Glomerular endothelial cell (primary cell): Measurements from ENCODE around the gene LIMA1. TPM values are rescaled to one million over a fixed set of nuclear protein-coding genes. Genes with fewer than 3 reads are reported as not detected.
"Not testable (repeated sequence)": the region's sequence is repeated elsewhere in the genome, so short reads cannot be mapped to it uniquely, and the experiment has no call there.

Experiments
- DNase-seq: peaks from one replicate; pipeline ENCODE4 v3.0.0-alpha.2; 2011; ENCODE audit warnings: low read depth, low spot score; ENCODE audit errors: extremely low read depth
- total RNA-seq: library from RNA; depleted of rRNA; stranded (reverse); fragments of >200 nt; gene quantifications from 2 replicates; pipeline ENCODE4 v1.2.3, GENCODE V29; 2015

LIMA1 gene
- total RNA-seq, 1 donor from 2014 or later: 85.5 TPM

GRCh38 chr12:50290692-50291091 is 7.4 kb upstream of the LIMA1 start:
- not testable (repeated sequence) for DNase-seq

- no peak for DNase-seq
These were observed 4.0 kb upstream of the LIMA1 start for GRCh38 chr12:50287271-50287670.

- DNase-seq: no peak
These were observed 1.9 kb upstream of the LIMA1 start for GRCh38 chr12:50285253-50285652.

- no peak for DNase-seq
These were observed 545 bp downstream of the LIMA1 start for GRCh38 chr12:50282721-50283228.

- DNase-seq: no peak
These were observed 3.8 kb downstream of the LIMA1 start for GRCh38 chr12:50279501-50279900.

- DNase-seq: no peak
These were observed 6.2 kb downstream of the LIMA1 start for GRCh38 chr12:50276912-50277671.

GRCh38 chr12:50276068-50276467 is 7.3 kb downstream of the LIMA1 start:
- no peak for DNase-seq

- DNase-seq: no peak
These were observed 7.8 kb downstream of the LIMA1 start for GRCh38 chr12:50275556-50275955.

GRCh38 chr12:50275127-50275526 is 8.2 kb downstream of the LIMA1 start:
- DNase-seq: not testable (repeated sequence)

GRCh38 chr12:50271724-50272247 is 11.5 kb downstream of the LIMA1 start:
- no peak for DNase-seq

- no peak for DNase-seq
These were observed 14.8 kb downstream of the LIMA1 start for GRCh38 chr12:50268482-50268881.

GRCh38 chr12:50265770-50266524 is 17.4 kb downstream of the LIMA1 start:
- DNase-seq: no peak

GRCh38 chr12:50263832-50264231 is 19.5 kb downstream of the LIMA1 start:
- DNase-seq: no peak

GRCh38 chr12:50261654-50262053 is 21.7 kb downstream of the LIMA1 start:
- DNase-seq: no peak

- DNase-seq: no peak
These were observed 25.2 kb downstream of the LIMA1 start for GRCh38 chr12:50258167-50258551.

GRCh38 chr12:50257236-50258166 is 25.8 kb downstream of the LIMA1 start:
- no peak for DNase-seq

GRCh38 chr12:50256761-50257160 is 26.6 kb downstream of the LIMA1 start:
- no peak for DNase-seq

GRCh38 chr12:50252977-50253602 is 30.2 kb downstream of the LIMA1 start:
- DNase-seq: no peak

- DNase-seq: no peak
These were observed 31.6 kb downstream of the LIMA1 start for GRCh38 chr12:50251619-50252252.
